ENCODE results near the gene PRKCZ. TPM values are rescaled to one million over a fixed set of nuclear protein-coding genes. Genes with fewer than 3 reads are reported as not detected.

PRKCZ gene
- total and polyA plus RNA-seq, 2 donors (not counting 1 experiment from before 2014, with no cell fraction given) = 1.6 to 2.0 TPM

DNA sequence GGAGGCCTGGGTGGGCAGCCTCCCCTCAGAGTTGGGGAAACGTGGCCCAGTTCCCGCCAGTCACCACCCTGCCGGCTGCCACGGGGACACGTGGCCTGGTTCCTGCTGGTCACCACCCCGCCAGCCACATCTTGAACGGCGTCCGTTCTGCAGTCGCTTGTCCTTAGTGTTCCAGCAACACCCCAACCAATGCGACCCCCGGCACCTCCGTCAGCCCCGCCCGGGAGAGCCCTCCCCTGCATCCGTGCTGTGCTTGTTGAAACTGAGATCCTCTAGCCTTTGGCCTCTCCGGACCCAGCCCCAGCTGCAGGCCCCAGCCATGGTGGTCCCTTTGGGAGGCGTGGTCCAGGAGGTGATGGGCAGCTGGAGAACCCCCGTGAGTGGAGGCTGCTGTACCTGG lies 18.7 kb downstream of the PRKCZ start:
- no peak for DNase-seq (ENCODE audit: low read depth in 2 of 2)
- no peak overlapping the region for H3K27ac ChIP-seq (ENCODE audit: insufficient read depth, low read length)
- no peak overlapping the region for H2AFZ ChIP-seq (ENCODE audit: low read length)
- no peak overlapping the region for H3K4me2 ChIP-seq (ENCODE audit: extremely low read depth, insufficient read depth, low read length)
- no peaks in the 10 kb centered on the region for H3K4me1 ChIP-seq (ENCODE audit: control insufficient read depth, extremely low read depth, insufficient read depth, low read length)
- H3K79me2 ChIP-seq (ENCODE audit: control insufficient read depth, insufficient read depth, low read length) = no peaks in the 10 kb centered on the region
- no peaks in the 10 kb centered on the region for H3K36me3 ChIP-seq (ENCODE audit: control insufficient read depth, insufficient read depth, low read length)
- no peaks in the 10 kb centered on the region for H3K9me3 ChIP-seq (ENCODE audit: control insufficient read depth, insufficient read depth, low read depth, low read length)
- no peaks in the 10 kb centered on the region for H4K20me1 ChIP-seq (ENCODE audit: control insufficient read depth, extremely low read depth, insufficient read depth, low read length)
- H3K9ac ChIP-seq (ENCODE audit: insufficient read depth, low read length) = no peak overlapping the region
- peaks cover 2% of the 10 kb centered on the region for H3K27me3 ChIP-seq (ENCODE audit: control insufficient read depth, insufficient read depth, low read length)
- no peak overlapping the region for H3K4me3 ChIP-seq (replicated peaks in 1 of 4; ENCODE audit: control extremely low read depth in 1 of 4, insufficient read depth in 1 of 4, low read depth in 3 of 4, low read length in 4 of 4)
- no peak for TF ChIP-seq EZH2 (IDR thresholded peaks at IDR 0.05; ENCODE audit: low read length, missing control alignments)
- TF ChIP-seq, protein P1, sequence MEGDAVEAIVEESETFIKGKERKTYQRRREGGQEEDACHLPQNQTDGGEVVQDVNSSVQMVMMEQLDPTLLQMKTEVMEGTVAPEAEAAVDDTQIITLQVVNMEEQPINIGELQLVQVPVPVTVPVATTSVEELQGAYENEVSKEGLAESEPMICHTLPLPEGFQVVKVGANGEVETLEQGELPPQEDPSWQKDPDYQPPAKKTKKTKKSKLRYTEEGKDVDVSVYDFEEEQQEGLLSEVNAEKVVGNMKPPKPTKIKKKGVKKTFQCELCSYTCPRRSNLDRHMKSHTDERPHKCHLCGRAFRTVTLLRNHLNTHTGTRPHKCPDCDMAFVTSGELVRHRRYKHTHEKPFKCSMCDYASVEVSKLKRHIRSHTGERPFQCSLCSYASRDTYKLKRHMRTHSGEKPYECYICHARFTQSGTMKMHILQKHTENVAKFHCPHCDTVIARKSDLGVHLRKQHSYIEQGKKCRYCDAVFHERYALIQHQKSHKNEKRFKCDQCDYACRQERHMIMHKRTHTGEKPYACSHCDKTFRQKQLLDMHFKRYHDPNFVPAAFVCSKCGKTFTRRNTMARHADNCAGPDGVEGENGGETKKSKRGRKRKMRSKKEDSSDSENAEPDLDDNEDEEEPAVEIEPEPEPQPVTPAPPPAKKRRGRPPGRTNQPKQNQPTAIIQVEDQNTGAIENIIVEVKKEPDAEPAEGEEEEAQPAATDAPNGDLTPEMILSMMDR (conservative IDR thresholded peaks at IDR 0.05 in 1 of 2, IDR thresholded peaks at IDR 0.05 in 1 of 2; ENCODE audit: low read depth in 1 of 2, low read length in 2 of 2) = no peak

DNA sequence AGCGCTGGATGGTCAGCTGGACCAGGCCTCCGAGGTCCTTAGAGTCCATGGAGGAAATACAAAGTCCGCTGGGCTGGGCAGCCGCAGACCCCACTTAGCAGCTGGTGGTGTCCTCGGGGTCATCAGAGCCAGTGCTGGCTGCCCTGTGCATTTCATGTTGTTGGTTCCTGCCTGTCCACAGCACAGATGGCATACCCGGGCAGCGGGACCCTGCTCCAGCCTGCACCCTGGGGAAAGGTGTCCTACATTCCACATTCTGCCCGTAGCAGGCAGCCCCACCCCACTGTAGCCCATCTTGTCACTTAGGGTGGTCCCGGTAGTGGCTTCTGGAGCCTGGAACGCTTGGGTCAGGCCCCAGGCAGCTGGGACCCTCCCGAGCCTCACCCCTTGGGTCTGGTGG lies 19.8 kb downstream of the PRKCZ start:
- no peak overlapping the region for H3K4me2 ChIP-seq (ENCODE audit: extremely low read depth, insufficient read depth, low read length)
- H3K9me3 ChIP-seq (ENCODE audit: control insufficient read depth, insufficient read depth, low read depth, low read length) = no peaks in the 10 kb centered on the region
- H3K27ac ChIP-seq (ENCODE audit: insufficient read depth, low read length) = no peak overlapping the region
- no peaks in the 10 kb centered on the region for H3K36me3 ChIP-seq (ENCODE audit: control insufficient read depth, insufficient read depth, low read length)
- no peak overlapping the region for H3K4me3 ChIP-seq (replicated peaks in 1 of 4; ENCODE audit: control extremely low read depth in 1 of 4, insufficient read depth in 1 of 4, low read depth in 3 of 4, low read length in 4 of 4)
- H3K9ac ChIP-seq (ENCODE audit: insufficient read depth, low read length) = no peak overlapping the region
- H3K4me1 ChIP-seq (ENCODE audit: control insufficient read depth, extremely low read depth, insufficient read depth, low read length) = no peaks in the 10 kb centered on the region
- no peak overlapping the region for H2AFZ ChIP-seq (ENCODE audit: low read length)
- no peaks in the 10 kb centered on the region for H3K79me2 ChIP-seq (ENCODE audit: control insufficient read depth, insufficient read depth, low read length)
- TF ChIP-seq EZH2 (IDR thresholded peaks at IDR 0.05; ENCODE audit: low read length, missing control alignments) = no peak
- TF ChIP-seq, protein P1 (conservative IDR thresholded peaks at IDR 0.05 in 1 of 2, IDR thresholded peaks at IDR 0.05 in 1 of 2; ENCODE audit: low read depth in 1 of 2, low read length in 2 of 2) = no peak
- peaks cover 2% of the 10 kb centered on the region for H3K27me3 ChIP-seq (ENCODE audit: control insufficient read depth, insufficient read depth, low read length)
- no peaks in the 10 kb centered on the region for H4K20me1 ChIP-seq (ENCODE audit: control insufficient read depth, extremely low read depth, insufficient read depth, low read length)
- DNase-seq (ENCODE audit: low read depth in 2 of 2) = no peak

DNA sequence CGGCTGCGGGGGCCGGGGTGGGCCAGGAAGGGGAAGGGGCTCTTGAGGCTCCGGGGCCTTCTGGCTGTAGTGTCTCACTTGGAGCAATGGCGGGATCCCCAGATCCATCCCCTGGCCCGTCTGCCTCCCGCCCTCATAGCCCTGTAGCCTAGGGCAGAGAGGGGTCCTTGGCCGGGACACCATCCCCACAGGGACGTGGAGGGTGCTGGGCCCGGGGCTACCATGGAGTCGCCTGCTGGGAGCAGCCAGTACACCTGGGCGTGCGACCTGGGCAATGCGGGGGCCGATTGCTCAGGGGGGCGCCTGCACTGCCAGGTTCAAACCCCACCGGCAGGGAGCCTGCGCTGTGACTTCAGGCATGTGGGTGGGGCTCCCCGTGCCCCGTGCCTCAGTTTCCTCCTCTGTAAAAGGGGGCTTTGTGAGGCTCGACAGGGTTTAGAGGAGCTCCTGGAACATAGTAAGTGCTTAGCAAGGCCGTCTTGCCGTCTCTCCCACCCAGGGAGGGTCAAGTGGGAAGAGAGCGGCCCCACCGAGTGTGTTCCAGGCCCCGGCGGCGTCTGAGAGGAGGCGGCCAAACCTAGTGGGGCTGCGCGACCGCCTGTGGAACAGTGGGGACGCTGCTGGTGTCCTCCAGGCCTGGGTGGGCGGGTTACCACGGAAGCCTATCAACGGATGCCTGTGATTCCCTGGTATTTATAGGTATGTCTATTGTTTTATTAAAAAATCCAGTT lies 20.8 kb downstream of the PRKCZ start:
- no peak for DNase-seq (ENCODE audit: low read depth in 2 of 2)
- Histone ChIP-seq H3K36me3 (ENCODE audit: control insufficient read depth, insufficient read depth, low read length) (no peaks in the 10 kb centered on the region), H3K4me3 (replicated peaks in 1 of 4; ENCODE audit: control extremely low read depth in 1 of 4, insufficient read depth in 1 of 4, low read depth in 3 of 4, low read length in 4 of 4) (no peak overlapping the region), H4K20me1 (ENCODE audit: control insufficient read depth, extremely low read depth, insufficient read depth, low read length) (no peaks in the 10 kb centered on the region), H3K27me3 (ENCODE audit: control insufficient read depth, insufficient read depth, low read length) (peaks cover 2% of the 10 kb centered on the region), H3K9ac (ENCODE audit: insufficient read depth, low read length) (no peak overlapping the region), H3K4me2 (ENCODE audit: extremely low read depth, insufficient read depth, low read length) (no peak overlapping the region), H3K9me3 (ENCODE audit: control insufficient read depth, insufficient read depth, low read depth, low read length) (no peaks in the 10 kb centered on the region), H3K27ac (ENCODE audit: insufficient read depth, low read length) (no peak overlapping the region), H3K4me1 (ENCODE audit: control insufficient read depth, extremely low read depth, insufficient read depth, low read length) (no peaks in the 10 kb centered on the region), H2AFZ (ENCODE audit: low read length) (no peak overlapping the region), H3K79me2 (ENCODE audit: control insufficient read depth, insufficient read depth, low read length) (no peaks in the 10 kb centered on the region)
- TF ChIP-seq EZH2 (IDR thresholded peaks at IDR 0.05; ENCODE audit: low read length, missing control alignments) = no peak
- TF ChIP-seq, protein P1 (conservative IDR thresholded peaks at IDR 0.05 in 1 of 2, IDR thresholded peaks at IDR 0.05 in 1 of 2; ENCODE audit: low read depth in 1 of 2, low read length in 2 of 2) = no peak
